ENCODE measurements around the gene CKAP2L.
"Not testable (repeated sequence)": the region's sequence is repeated elsewhere in the genome, so short reads cannot be mapped to it uniquely, and the experiment has no call there.

The CKAP2L gene

GRCh38 chr2:112720785-112721184 is 43.6 kb downstream of the CKAP2L start, which contains the start of gene NT5DC4:
NT5DC4 (plus strand) TSS chr2:112721020; CDS start chr2:112721080, 60 bp downstream.
- H3K36me3 ChIP-seq = no peaks in the 10 kb centered on the region
- H3K27me3 ChIP-seq = no peaks in the 10 kb centered on the region
- peaks cover 4 to 6% of the 10 kb centered on the region in 2 experiments for H3K4me1 ChIP-seq (ENCODE audit: control insufficient read depth in 1 of 2, insufficient read depth in 1 of 2, low read depth in 1 of 2, low read length in 1 of 2)
- no peak within 1 kb of the TSS for H3K4me3 ChIP-seq (ENCODE audit: low read depth in 1 of 2, low read length in 1 of 2)
- TF ChIP-seq, protein P1, sequence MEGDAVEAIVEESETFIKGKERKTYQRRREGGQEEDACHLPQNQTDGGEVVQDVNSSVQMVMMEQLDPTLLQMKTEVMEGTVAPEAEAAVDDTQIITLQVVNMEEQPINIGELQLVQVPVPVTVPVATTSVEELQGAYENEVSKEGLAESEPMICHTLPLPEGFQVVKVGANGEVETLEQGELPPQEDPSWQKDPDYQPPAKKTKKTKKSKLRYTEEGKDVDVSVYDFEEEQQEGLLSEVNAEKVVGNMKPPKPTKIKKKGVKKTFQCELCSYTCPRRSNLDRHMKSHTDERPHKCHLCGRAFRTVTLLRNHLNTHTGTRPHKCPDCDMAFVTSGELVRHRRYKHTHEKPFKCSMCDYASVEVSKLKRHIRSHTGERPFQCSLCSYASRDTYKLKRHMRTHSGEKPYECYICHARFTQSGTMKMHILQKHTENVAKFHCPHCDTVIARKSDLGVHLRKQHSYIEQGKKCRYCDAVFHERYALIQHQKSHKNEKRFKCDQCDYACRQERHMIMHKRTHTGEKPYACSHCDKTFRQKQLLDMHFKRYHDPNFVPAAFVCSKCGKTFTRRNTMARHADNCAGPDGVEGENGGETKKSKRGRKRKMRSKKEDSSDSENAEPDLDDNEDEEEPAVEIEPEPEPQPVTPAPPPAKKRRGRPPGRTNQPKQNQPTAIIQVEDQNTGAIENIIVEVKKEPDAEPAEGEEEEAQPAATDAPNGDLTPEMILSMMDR (IDR thresholded peaks at IDR 0.05) = no peak
- no peaks in the 10 kb centered on the region for H3K9me3 ChIP-seq
- H3K27ac ChIP-seq = peak within 1 kb of the TSS; percentile 7

DNA sequence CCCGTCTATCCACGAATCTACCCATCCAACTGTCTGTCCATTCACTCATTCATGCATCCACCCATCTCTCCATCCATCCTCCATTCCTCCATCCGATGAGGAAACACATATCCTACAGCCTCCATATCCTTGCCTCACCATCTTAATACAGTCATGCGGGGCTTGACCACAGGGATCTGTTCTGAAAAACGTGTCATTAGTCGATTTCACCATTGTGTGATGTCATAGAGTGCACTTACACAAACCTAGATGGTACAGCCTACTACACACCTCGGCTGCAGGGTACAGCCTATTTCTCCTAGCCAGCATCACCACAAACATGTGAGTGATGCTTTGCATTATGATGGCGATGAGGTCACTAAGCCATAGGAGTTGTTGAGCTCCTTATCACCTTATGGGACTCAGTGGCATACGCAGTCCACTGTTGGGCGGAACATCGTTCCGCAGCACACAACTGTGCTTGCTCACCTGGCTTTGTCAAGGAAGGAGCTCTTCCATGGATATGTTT is 45.5 kb downstream of the CKAP2L start:
- Histone ChIP-seq H3K36me3 (no peaks in the 10 kb centered on the region), H3K9me3 (no peaks in the 10 kb centered on the region), H3K27me3 (no peaks in the 10 kb centered on the region), H3K4me3 (ENCODE audit: low read depth in 1 of 2, low read length in 1 of 2) (no peak overlapping the region), H3K4me1 (ENCODE audit: control insufficient read depth in 1 of 2, insufficient read depth in 1 of 2, low read depth in 1 of 2, low read length in 1 of 2) (peaks cover 4 to 6% of the 10 kb centered on the region in 2 experiments), H3K27ac (no peak overlapping the region)
- TF ChIP-seq, protein P1 (IDR thresholded peaks at IDR 0.05) = no peak

GRCh38 chr2:112716826-112717352 is 47.5 kb downstream of the CKAP2L start:
- H3K27ac ChIP-seq; H3K4me3 ChIP-seq (ENCODE audit: low read depth in 1 of 2, low read length in 1 of 2); H3K4me1 ChIP-seq (ENCODE audit: control insufficient read depth in 1 of 2, insufficient read depth in 1 of 2, low read depth in 1 of 2, low read length in 1 of 2); H3K36me3 ChIP-seq; H3K9me3 ChIP-seq; H3K27me3 ChIP-seq: not testable (repeated sequence)

DNA sequence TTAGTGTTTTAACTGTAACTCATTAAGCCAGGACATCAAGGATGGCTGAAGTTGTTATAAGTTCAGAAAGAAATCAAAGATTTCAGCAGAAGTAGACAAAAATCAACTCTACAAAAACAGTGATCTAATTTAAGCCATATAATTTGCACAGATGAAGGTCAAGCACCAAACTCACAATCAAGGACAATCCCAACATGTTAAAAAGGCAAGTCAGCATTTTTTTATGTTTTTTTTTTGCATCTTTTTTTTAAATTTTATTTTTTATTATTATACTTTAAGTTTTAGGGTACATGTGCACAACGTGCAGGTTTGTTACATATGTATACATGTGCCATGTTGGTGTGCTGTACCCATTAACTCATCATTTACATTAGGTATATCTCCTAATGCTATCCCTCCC is 48.3 kb downstream of the CKAP2L start:
- H3K27me3 ChIP-seq; H3K4me1 ChIP-seq (ENCODE audit: control insufficient read depth in 1 of 2, insufficient read depth in 1 of 2, low read depth in 1 of 2, low read length in 1 of 2); H3K36me3 ChIP-seq; H3K9me3 ChIP-seq; H3K27ac ChIP-seq; H3K4me3 ChIP-seq (ENCODE audit: low read depth in 1 of 2, low read length in 1 of 2): not testable (repeated sequence)

DNA sequence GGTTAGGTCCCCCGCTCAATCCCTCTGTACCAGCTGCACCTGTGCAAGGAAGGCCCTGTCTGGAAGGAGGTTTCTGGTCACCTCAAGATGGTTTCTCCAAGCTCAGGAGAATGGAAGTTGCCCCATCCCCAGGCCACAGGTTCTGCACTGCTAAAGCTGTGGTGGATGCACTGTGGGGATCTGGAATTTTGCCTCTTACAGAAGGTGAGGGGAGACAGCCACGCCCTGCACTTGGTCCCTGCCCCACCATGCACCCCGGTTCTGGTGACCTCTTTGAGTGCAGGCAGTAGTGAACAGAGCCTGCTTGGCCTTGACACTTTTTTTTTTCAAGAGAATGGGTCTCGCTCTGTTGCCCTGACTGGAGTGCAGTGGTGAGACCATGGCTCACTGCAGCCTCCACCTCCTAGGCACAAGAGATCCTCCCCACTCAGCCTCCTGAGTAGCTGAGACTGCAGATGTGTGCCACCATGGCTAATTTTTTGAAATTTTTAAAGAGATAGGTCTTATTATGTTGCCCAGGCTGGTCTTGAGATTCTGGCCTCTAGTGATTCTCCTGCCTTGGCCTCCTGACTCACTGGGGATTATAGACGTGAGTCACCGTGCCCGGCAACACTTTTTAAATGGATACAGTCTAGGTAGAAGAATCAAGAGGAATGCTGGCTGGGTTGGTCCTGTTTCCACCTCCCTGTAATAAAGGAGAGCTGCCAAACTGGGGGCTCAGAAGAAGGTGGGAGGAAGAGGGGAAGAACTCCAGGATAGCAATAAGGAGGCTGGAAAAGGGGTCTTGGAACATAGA is 49.4 kb downstream of the CKAP2L start:
- Histone ChIP-seq H3K27ac (no peak overlapping the region), H3K4me3 (ENCODE audit: low read depth in 1 of 2, low read length in 1 of 2) (no peak overlapping the region), H3K4me1 (ENCODE audit: control insufficient read depth in 1 of 2, insufficient read depth in 1 of 2, low read depth in 1 of 2, low read length in 1 of 2) (no peaks in the 10 kb centered on the region), H3K9me3 (no peaks in the 10 kb centered on the region), H3K36me3 (no peaks in the 10 kb centered on the region), H3K27me3 (no peaks in the 10 kb centered on the region)
- TF ChIP-seq, protein P1 (IDR thresholded peaks at IDR 0.05) = no peak

GRCh38 chr2:112714331-112714730 is 50.1 kb downstream of the CKAP2L start:
- Histone ChIP-seq H3K4me3 (ENCODE audit: low read depth in 1 of 2, low read length in 1 of 2) (no peak overlapping the region), H3K27ac (no peak overlapping the region), H3K27me3 (no peaks in the 10 kb centered on the region), H3K4me1 (ENCODE audit: control insufficient read depth in 1 of 2, insufficient read depth in 1 of 2, low read depth in 1 of 2, low read length in 1 of 2) (peaks cover 0 to 5% of the 10 kb centered on the region in 2 experiments), H3K9me3 (no peaks in the 10 kb centered on the region), H3K36me3 (no peaks in the 10 kb centered on the region)
- TF ChIP-seq, protein P1 (IDR thresholded peaks at IDR 0.05) = no peak

All from neutrophil (primary cell).